ENCODE measurements around the gene ATP13A2.
A peak's percentile ranks its signal among the peaks of the same experiment; 100 is the strongest.

The ATP13A2 gene

DNA sequence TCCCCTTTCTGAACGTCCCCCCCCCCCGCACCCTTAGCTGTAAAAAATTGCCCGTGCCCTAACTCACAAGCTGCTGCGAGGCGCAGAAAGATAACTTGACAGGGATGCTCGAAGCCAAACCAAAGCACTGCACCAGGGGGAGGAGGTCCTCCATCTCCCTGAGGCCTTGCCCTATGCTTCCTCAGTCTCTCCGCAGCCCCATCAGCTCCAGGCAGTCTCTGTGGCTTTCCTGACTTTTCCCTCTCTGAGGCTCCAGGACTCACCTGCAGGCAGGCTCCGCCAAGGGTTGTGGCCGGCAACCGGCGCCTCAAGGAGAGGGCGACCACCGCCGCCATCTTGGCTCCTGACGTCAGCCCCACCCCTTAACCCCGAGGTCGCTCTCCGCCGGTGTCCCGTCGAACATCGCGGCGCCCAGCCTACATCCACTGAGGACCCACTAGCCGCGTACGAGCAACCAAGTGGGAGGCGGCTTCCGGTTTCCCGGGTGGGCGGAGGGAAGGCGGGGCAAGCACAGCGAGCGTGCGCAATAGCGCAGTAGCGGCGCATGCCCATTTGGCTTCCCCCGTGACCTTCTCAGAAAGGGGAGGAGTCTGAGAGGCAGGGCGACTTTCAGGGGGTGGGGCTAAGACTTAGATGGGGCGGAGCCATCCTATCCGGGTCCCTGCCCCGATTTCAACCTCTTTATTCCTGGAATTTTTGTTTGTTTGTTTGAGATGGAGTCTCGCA lies 42.1 kb upstream of the ATP13A2 start, which contains the start of gene SDHB:
Gene SDHB (minus strand): TSS at position 348 of the 726 bp plus-strand sequence. CDS start 13 bp downstream, at position 335.
- peak within 1 kb of the TSS; percentile 87 for H3K4me3 ChIP-seq (ENCODE audit: control insufficient read depth, low read depth, low read length)
- TF ChIP-seq, protein P1, sequence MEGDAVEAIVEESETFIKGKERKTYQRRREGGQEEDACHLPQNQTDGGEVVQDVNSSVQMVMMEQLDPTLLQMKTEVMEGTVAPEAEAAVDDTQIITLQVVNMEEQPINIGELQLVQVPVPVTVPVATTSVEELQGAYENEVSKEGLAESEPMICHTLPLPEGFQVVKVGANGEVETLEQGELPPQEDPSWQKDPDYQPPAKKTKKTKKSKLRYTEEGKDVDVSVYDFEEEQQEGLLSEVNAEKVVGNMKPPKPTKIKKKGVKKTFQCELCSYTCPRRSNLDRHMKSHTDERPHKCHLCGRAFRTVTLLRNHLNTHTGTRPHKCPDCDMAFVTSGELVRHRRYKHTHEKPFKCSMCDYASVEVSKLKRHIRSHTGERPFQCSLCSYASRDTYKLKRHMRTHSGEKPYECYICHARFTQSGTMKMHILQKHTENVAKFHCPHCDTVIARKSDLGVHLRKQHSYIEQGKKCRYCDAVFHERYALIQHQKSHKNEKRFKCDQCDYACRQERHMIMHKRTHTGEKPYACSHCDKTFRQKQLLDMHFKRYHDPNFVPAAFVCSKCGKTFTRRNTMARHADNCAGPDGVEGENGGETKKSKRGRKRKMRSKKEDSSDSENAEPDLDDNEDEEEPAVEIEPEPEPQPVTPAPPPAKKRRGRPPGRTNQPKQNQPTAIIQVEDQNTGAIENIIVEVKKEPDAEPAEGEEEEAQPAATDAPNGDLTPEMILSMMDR (IDR thresholded peaks at IDR 0.05; ENCODE audit: control insufficient read depth, insufficient read depth, low read depth, low read length, missing control alignments): no peak
- DNase-seq (ENCODE audit: low read depth): peak; percentile 91

DNA sequence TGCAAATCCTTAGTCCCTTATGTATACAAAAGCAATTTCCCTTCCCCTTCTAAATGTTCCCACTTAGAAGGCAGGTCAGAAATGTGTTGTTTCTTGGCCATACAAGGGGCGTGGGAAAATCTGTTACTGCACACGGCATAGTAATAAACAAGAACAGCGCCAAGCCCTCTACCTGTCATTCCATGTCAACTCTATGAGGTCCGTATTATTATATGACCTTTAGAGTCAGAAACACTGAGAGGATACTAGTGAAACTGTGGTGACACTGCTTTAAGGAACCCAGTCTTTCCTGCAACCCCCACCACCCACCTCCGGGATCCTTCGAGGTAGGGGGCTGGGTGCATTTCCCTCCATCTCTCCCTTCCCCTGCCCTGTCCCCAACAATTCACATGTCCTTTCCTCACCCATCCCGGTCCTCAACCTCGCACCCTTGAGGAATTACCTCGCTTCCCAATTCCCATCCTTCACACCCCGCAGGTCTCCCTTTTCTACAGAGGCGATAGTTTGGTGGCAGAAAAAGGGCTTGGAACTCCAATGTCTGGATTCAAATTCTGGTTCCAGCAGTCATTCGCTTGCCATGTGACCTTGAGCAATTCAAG lies 41.5 kb upstream of the ATP13A2 start:
- TF ChIP-seq, protein P1 (IDR thresholded peaks at IDR 0.05; ENCODE audit: control insufficient read depth, insufficient read depth, low read depth, low read length, missing control alignments): no peak
- DNase-seq (ENCODE audit: low read depth): no peak
- H3K4me3 ChIP-seq (ENCODE audit: control insufficient read depth, low read depth, low read length): peak overlapping the region; percentile 87

DNA sequence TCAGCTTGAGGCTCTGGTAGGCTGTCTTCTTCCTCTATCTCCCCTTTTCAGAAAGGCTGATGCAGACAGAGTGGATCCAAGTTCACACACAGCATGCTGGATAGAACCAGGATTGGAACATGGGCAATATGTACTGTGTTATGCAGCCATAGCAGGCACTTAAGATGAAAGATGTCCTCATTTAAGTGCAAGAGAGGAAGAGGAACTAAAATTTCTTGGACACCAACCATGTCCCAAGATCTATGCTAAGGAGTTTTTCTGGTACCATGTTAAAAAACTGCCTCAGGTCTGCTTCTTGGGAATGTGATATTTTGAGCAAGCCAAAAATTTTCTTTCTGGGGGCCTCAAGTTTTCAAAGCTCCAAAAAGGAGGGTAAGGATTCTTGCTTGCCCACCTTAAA lies 40.9 kb upstream of the ATP13A2 start:
- H3K4me3 ChIP-seq (ENCODE audit: control insufficient read depth, low read depth, low read length): peak overlapping the region; percentile 87
- TF ChIP-seq, protein P1 (IDR thresholded peaks at IDR 0.05; ENCODE audit: control insufficient read depth, insufficient read depth, low read depth, low read length, missing control alignments): no peak
- no peak for DNase-seq (ENCODE audit: low read depth)

DNA sequence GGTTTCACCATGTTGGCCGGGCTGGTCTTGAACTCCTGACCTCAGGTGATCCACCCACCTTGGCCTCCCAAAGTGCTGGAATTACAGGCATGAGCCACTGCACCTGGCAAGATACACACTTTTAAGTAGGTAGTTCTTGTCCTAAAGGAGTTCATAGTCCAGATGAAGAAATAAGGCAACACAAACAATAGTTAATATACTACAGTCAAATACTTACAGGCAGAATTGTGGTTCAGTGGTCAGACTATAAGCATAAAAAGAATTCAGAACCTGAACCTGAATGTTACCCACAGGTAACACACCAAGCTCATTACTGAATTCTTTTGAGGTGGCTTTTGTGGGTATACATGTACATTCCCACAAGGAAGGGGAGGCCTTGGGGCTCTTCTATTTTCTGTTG lies 40.3 kb upstream of the ATP13A2 start:
- TF ChIP-seq, protein P1 (IDR thresholded peaks at IDR 0.05; ENCODE audit: control insufficient read depth, insufficient read depth, low read depth, low read length, missing control alignments): no peak
- no peak for DNase-seq (ENCODE audit: low read depth)
- H3K4me3 ChIP-seq (ENCODE audit: control insufficient read depth, low read depth, low read length): no peak overlapping the region

DNA sequence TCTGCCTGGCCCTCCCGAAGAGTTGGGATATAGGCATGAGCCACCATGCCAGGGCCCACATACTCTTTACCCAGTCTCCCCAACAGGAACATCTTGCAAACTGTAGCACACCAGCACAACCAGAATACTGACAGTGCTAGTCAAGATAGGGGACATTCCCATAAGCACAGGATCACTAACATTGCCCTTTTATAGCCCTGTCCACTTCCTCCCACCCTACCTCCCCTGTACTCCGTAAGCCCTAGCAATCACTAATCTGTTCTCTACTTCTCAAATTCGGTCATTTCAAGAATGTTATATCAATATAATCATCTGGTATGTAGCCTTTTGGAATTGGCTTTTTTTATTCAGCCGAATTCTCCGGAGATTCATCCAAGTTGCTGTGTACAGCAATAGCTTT lies 36.2 kb upstream of the ATP13A2 start:
- TF ChIP-seq, protein P1 (IDR thresholded peaks at IDR 0.05; ENCODE audit: control insufficient read depth, insufficient read depth, low read depth, low read length, missing control alignments): no peak
- no peak for DNase-seq (ENCODE audit: low read depth)
- H3K4me3 ChIP-seq (ENCODE audit: control insufficient read depth, low read depth, low read length): no peak overlapping the region

DNA sequence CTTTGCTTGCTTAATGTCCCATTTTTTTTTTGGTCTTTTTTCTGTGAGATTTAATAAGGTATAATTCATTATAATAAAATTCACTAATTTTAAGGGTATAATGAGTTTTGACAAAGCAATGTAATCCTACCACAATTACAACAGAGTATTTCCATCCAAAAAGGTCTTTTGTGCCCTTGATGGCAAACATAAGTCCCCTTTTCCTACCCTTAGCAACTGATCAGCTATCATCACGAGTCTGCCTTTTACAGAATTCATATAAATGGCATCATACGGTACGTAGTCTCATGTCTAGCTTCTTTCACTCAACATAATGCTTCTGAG lies 34.6 kb upstream of the ATP13A2 start:
- H3K4me3 ChIP-seq (ENCODE audit: control insufficient read depth, low read depth, low read length): no peak overlapping the region
- TF ChIP-seq, protein P1 (IDR thresholded peaks at IDR 0.05; ENCODE audit: control insufficient read depth, insufficient read depth, low read depth, low read length, missing control alignments): no peak
- DNase-seq (ENCODE audit: low read depth): no peak
